Vagina (tissue), 2 donors: ENCODE data around the gene SDC3. TPM values are rescaled to one million over a fixed set of nuclear protein-coding genes. Genes with fewer than 3 reads are reported as not detected.

Experiments used
- DNase-seq, 2 donors: peaks; one replicate each; pipeline ENCODE4 v3.0.0-alpha.2; 2017; ENCODE audit errors: extremely low spot score in 2 of 2
- H3K27ac ChIP-seq: fragments of 200-600 bp; sonication (generic); one replicate; pipeline ENCODE4 v1.5.1; 2019
- H3K27me3 ChIP-seq: fragments of 200-600 bp; sonication (generic); one replicate; pipeline ENCODE4 v1.5.1; 2019
- H3K36me3 ChIP-seq, 2 donors: fragments of 200-600 bp; sonication (generic); one replicate each; pipeline ENCODE4 v1.5.1; 2017 to 2019
- H3K4me1 ChIP-seq: fragments of 200-600 bp; sonication (generic); one replicate; pipeline ENCODE4 v1.5.1; 2019
- H3K4me3 ChIP-seq, 2 donors: fragments of 200-600 bp; sonication (generic); 1 replicate in 1 of 2; 2 replicates in 1 of 2; pipeline ENCODE4 v1.5.1; 2016 to 2019
- H3K9me3 ChIP-seq: fragments of 200-600 bp; sonication (generic); one replicate; pipeline ENCODE4 v1.5.1; 2019
- CTCF ChIP-seq, 3 experiments: fragments of 450-650 bp in 2 of 3; fragments of 200-600 bp in 1 of 3; sonication (generic) in 1 of 3; IDR thresholded peaks; one replicate each; pipeline ENCODE4 v1.5.1; 2017 to 2019; ENCODE audit warnings: antibody characterized with exemption in 3 of 3, mild to moderate bottlenecking in 2 of 3, moderate library complexity in 2 of 3
- POLR2A ChIP-seq, 2 donors: fragments of 450-650 bp; IDR thresholded peaks; one replicate each; pipeline ENCODE4 v1.6.1; 2017; ENCODE audit warnings: antibody characterized with exemption in 2 of 2, mild to moderate bottlenecking in 2 of 2, moderate library complexity in 2 of 2
- POLR2AphosphoS5 ChIP-seq, 2 donors: sonication (generic); formaldehyde crosslinking; IDR thresholded peaks; one replicate each; pipeline ENCODE4 v1.9.0; 2017; ENCODE audit warnings: antibody characterized with exemption in 2 of 2, mild to moderate bottlenecking in 2 of 2, low read depth in 1 of 2; ENCODE audit not compliant: insufficient read depth in 1 of 2
- intact Hi-C: fragments of 100-400 bp; cut with DNase I; formaldehyde crosslinking; loops from one replicate; pipeline ENCODE4 v1.15.1; 2023
- total RNA-seq: library from RNA; depleted of rRNA; stranded (reverse); fragments of >200 nt; gene quantifications from one replicate; pipeline ENCODE4 v1.2.3, GENCODE V29; 2016

Gene SDC3
- total RNA-seq, 1 donor from 2014 or later, result 20.1 TPM

- intact Hi-C loops, result no loop called here
- no peaks in the 10 kb centered on the region for H3K36me3 ChIP-seq
- no peak for DNase-seq
- no peaks in the 10 kb centered on the region for H3K9me3 ChIP-seq
- H3K27ac ChIP-seq, result peak overlapping the region; percentile 52
- peaks cover 54% of the 10 kb centered on the region for H3K4me1 ChIP-seq
- H3K4me3 ChIP-seq, result peak overlapping the region; percentile 45 to 72
- TF ChIP-seq CTCF (IDR thresholded peaks at IDR 0.05), result no peak
- TF ChIP-seq POLR2A (IDR thresholded peaks at IDR 0.05), result no peak
- TF ChIP-seq POLR2AphosphoS5 (IDR thresholded peaks at IDR 0.05; ENCODE audit: insufficient read depth in 1 of 2, low read depth in 1 of 2), result no peak
- H3K27me3 ChIP-seq, result no peaks in the 10 kb centered on the region
Measured at GRCh38 chr1:30907481-30908315, 860 bp downstream of the SDC3 start.

GRCh38 chr1:30906631-30907441, 1.7 kb downstream of the SDC3 start:
- Histone ChIP-seq H3K4me1 (peaks cover 63% of the 10 kb centered on the region), H3K9me3 (no peaks in the 10 kb centered on the region), H3K36me3 (no peaks in the 10 kb centered on the region), H3K4me3 (peak overlapping the region; percentile 45 to 72), H3K27ac (peak overlapping the region; percentile 52), H3K27me3 (no peaks in the 10 kb centered on the region)
- TF ChIP-seq POLR2AphosphoS5 (IDR thresholded peaks at IDR 0.05; ENCODE audit: insufficient read depth in 1 of 2, low read depth in 1 of 2), result no peak
- TF ChIP-seq CTCF (IDR thresholded peaks at IDR 0.05), result no peak
- no peak for TF ChIP-seq POLR2A (IDR thresholded peaks at IDR 0.05)
- DNase-seq, result no peak
- intact Hi-C loops, result no loop called here

GRCh38 chr1:30905916-30906620, 2.5 kb downstream of the SDC3 start:
- peaks cover 65% of the 10 kb centered on the region for H3K4me1 ChIP-seq
- DNase-seq, result no peak
- H3K4me3 ChIP-seq, result no peak overlapping the region
- H3K36me3 ChIP-seq, result no peaks in the 10 kb centered on the region
- no peaks in the 10 kb centered on the region for H3K9me3 ChIP-seq
- no peak overlapping the region for H3K27ac ChIP-seq
- intact Hi-C loops, result no loop called here
- no peaks in the 10 kb centered on the region for H3K27me3 ChIP-seq
- TF ChIP-seq POLR2AphosphoS5 (IDR thresholded peaks at IDR 0.05; ENCODE audit: insufficient read depth in 1 of 2, low read depth in 1 of 2) (no peak), CTCF (IDR thresholded peaks at IDR 0.05) (no peak), POLR2A (IDR thresholded peaks at IDR 0.05) (no peak)

GRCh38 chr1:30905403-30905802, 3.2 kb downstream of the SDC3 start:
- no peaks in the 10 kb centered on the region for H3K36me3 ChIP-seq
- no peak overlapping the region for H3K4me3 ChIP-seq
- H3K27me3 ChIP-seq, result no peaks in the 10 kb centered on the region
- no peaks in the 10 kb centered on the region for H3K9me3 ChIP-seq
- peaks cover 62% of the 10 kb centered on the region for H3K4me1 ChIP-seq
- H3K27ac ChIP-seq, result no peak overlapping the region
- intact Hi-C loops, result no loop called here
- TF ChIP-seq POLR2AphosphoS5 (IDR thresholded peaks at IDR 0.05; ENCODE audit: insufficient read depth in 1 of 2, low read depth in 1 of 2) (no peak), POLR2A (IDR thresholded peaks at IDR 0.05) (no peak), CTCF (IDR thresholded peaks at IDR 0.05) (no peak)
- no peak for DNase-seq
